Breast epithelium (tissue), 4 donors: ENCODE measurements around the gene ATG5. TPM values are rescaled to one million over a fixed set of nuclear protein-coding genes. Genes with fewer than 3 reads are reported as not detected.

Experiments
- DNase-seq, 2 donors: peaks; one replicate each; pipeline ENCODE4 v3.0.0-alpha.2; 2019; ENCODE audit warnings: low spot score in 2 of 2
- H3K27ac ChIP-seq, 2 donors: fragments of 200-600 bp; sonication (generic) in 1 of 2; one replicate each; pipeline ENCODE4 v1.5.1; 2016 to 2019; ENCODE audit warnings: mild to moderate bottlenecking in 1 of 2
- H3K27me3 ChIP-seq, 2 donors: fragments of 200-600 bp; sonication (generic) in 1 of 2; one replicate each; pipeline versions ENCODE4 v1.5.1 to v1.6.0; 2017 to 2019; ENCODE audit warnings: control low read depth in 1 of 2, mild to moderate bottlenecking in 1 of 2
- H3K36me3 ChIP-seq: fragments of 200-600 bp; one replicate; pipeline ENCODE4 v1.5.1; 2019
- H3K4me1 ChIP-seq, 2 donors: fragments of 200-600 bp; sonication (generic); one replicate each; pipeline ENCODE4 v1.5.1; 2016 to 2019; ENCODE audit warnings: control low read depth in 1 of 2
- H3K4me3 ChIP-seq, 3 donors: fragments of 200-600 bp; sonication (generic); 1 replicate in 2 of 3; 2 replicates in 1 of 3; pipeline ENCODE4 v1.5.1; 2016 to 2019; ENCODE audit warnings: mild to moderate bottlenecking in 3 of 3, moderate library complexity in 2 of 3
- H3K9me3 ChIP-seq, 2 donors: fragments of 200-600 bp; sonication (generic) in 1 of 2; one replicate each; pipeline ENCODE4 v1.5.1; 2016 to 2019; ENCODE audit warnings: control low read depth in 1 of 2
- CTCF ChIP-seq, 3 donors: fragments of 450-650 bp; IDR thresholded peaks; one replicate each; pipeline ENCODE4 v1.5.1; 2016 to 2017; ENCODE audit warnings: antibody characterized with exemption in 3 of 3, mild to moderate bottlenecking in 3 of 3, moderate library complexity in 3 of 3
- POLR2A ChIP-seq: fragments of 450-650 bp; IDR thresholded peaks from one replicate; pipeline ENCODE4 v1.6.1; 2016; ENCODE audit warnings: antibody characterized with exemption, mild to moderate bottlenecking, moderate library complexity
- POLR2AphosphoS5 ChIP-seq, 3 donors: sonication (generic); formaldehyde crosslinking; IDR thresholded peaks; one replicate each; pipeline ENCODE4 v1.6.1; 2017; ENCODE audit warnings: antibody characterized with exemption in 3 of 3
- intact Hi-C: fragments of 100-400 bp; cut with DNase I; formaldehyde crosslinking; loops from one replicate; pipeline ENCODE4 v1.15.1; 2023; ENCODE audit warnings: low total_unique reads
- total RNA-seq, 3 donors: library from RNA; depleted of rRNA; stranded (reverse); fragments of >200 nt; gene quantifications; one replicate each; pipeline ENCODE4 v1.1.0, GENCODE V29; 2016

ATG5 gene
- total RNA-seq, 3 donors from 2014 or later = 35.8 to 51.1 (median 45.9) TPM

GRCh38 chr6:106187424-106187982 lies 138.1 kb downstream of the ATG5 start:
- no peaks in the 10 kb centered on the region for H3K9me3 ChIP-seq
- no peak for TF ChIP-seq CTCF (IDR thresholded peaks at IDR 0.05)
- TF ChIP-seq POLR2AphosphoS5 (IDR thresholded peaks at IDR 0.05) = no peak
- TF ChIP-seq POLR2A = no peak
- DNase-seq = no peak
- H3K27me3 ChIP-seq = no peaks in the 10 kb centered on the region
- no peak overlapping the region for H3K27ac ChIP-seq
- no peak overlapping the region for H3K4me3 ChIP-seq
- no peaks in the 10 kb centered on the region for H3K36me3 ChIP-seq
- H3K4me1 ChIP-seq = no peaks in the 10 kb centered on the region
- intact Hi-C loops = no loop called here

- Histone ChIP-seq H3K9me3 (no peaks in the 10 kb centered on the region), H3K36me3 (no peaks in the 10 kb centered on the region), H3K27ac (no peak overlapping the region), H3K4me1 (no peaks in the 10 kb centered on the region), H3K4me3 (no peak overlapping the region), H3K27me3 (no peaks in the 10 kb centered on the region)
- no peak for DNase-seq
- intact Hi-C loops = no loop called here
- TF ChIP-seq POLR2A (no peak), CTCF (IDR thresholded peaks at IDR 0.05) (no peak), POLR2AphosphoS5 (IDR thresholded peaks at IDR 0.05) (no peak)
These were observed 138.8 kb downstream of the ATG5 start for GRCh38 chr6:106186714-106187113.

GRCh38 chr6:106186172-106186571 lies 139.4 kb downstream of the ATG5 start:
- Histone ChIP-seq H3K27me3 (no peaks in the 10 kb centered on the region), H3K9me3 (no peaks in the 10 kb centered on the region), H3K27ac (no peak overlapping the region), H3K36me3 (no peaks in the 10 kb centered on the region), H3K4me1 (no peaks in the 10 kb centered on the region), H3K4me3 (no peak overlapping the region)
- no peak for DNase-seq
- no peak for TF ChIP-seq POLR2AphosphoS5 (IDR thresholded peaks at IDR 0.05)
- TF ChIP-seq POLR2A = no peak
- intact Hi-C loops = no loop called here

DNA sequence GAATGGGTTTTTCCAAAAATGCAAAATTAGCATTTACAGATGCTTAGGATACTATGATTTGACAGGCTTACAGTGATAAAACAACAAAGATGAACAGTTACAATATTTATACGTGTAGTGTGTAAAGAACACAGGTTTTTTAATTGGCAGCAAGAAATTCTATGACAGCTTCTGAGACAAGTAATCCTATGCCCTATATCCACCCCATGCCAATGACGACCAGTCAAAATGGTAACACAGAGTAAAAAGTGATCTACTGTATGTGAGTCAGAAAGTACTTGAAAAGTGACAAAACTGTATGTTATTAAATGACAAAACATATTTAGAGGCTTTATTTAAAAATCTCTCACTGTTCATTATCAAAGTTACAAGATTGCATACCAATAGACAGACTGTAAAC lies 139.9 kb downstream of the ATG5 start:
- Histone ChIP-seq H3K9me3 (no peaks in the 10 kb centered on the region), H3K4me3 (no peak overlapping the region)
- TF ChIP-seq POLR2A (no peak), CTCF (IDR thresholded peaks at IDR 0.05) (no peak), POLR2AphosphoS5 (IDR thresholded peaks at IDR 0.05) (no peak)

DNA sequence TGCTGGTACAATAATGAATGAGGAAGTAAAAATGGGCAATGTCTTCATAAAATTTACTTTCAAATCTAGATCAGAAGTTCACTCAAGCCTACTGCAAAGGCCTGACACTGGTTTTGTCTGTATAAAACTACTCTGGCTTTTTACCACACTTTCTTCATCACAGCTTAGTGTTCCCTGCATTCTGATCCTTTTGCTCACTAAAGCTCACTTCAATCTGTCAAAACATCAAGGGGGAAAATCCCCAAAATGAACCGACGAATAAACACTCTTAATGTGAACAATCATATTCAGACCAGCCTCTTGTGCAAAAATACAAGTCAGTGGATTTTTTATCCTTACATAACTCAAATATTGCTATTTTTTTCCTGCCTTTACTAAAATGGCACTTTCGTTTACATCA lies 140.9 kb downstream of the ATG5 start:
- H3K27me3 ChIP-seq = no peaks in the 10 kb centered on the region
- no peaks in the 10 kb centered on the region for H3K9me3 ChIP-seq
- H3K36me3 ChIP-seq = no peaks in the 10 kb centered on the region
- intact Hi-C loops = no loop called here
- no peaks in the 10 kb centered on the region for H3K4me1 ChIP-seq
- no peak overlapping the region for H3K4me3 ChIP-seq
- H3K27ac ChIP-seq = no peak overlapping the region
- TF ChIP-seq CTCF (IDR thresholded peaks at IDR 0.05) (no peak), POLR2A (no peak)
- no peak for DNase-seq

More for the DNA sequence above, 139.9 kb downstream of the ATG5 start:
- no peaks in the 10 kb centered on the region for H3K36me3 ChIP-seq
- no peaks in the 10 kb centered on the region for H3K27me3 ChIP-seq
- H3K27ac ChIP-seq = no peak overlapping the region
- no peak for DNase-seq
- intact Hi-C loops = no loop called here
- H3K4me1 ChIP-seq = no peaks in the 10 kb centered on the region

GRCh38 chr6:106183430-106183829 lies 142.1 kb downstream of the ATG5 start:
- Histone ChIP-seq H3K4me1 (no peaks in the 10 kb centered on the region), H3K27me3 (no peaks in the 10 kb centered on the region), H3K36me3 (no peaks in the 10 kb centered on the region), H3K27ac (no peak overlapping the region), H3K4me3 (no peak overlapping the region), H3K9me3 (no peaks in the 10 kb centered on the region)
- DNase-seq = no peak
- intact Hi-C loops = no loop called here
- TF ChIP-seq CTCF (IDR thresholded peaks at IDR 0.05) (no peak), POLR2AphosphoS5 (IDR thresholded peaks at IDR 0.05) (no peak), POLR2A (no peak)
